Globus pallidus (tissue), 1 donor: ENCODE data around the gene GUCA2B.
A peak's percentile ranks its signal among the peaks of the same experiment; 100 is the strongest.

Experiments
- DNase-seq: peaks from one replicate; pipeline ENCODE4 v3.0.0-alpha.2; 2015; ENCODE audit warnings: low spot score

The GUCA2B gene

DNA sequence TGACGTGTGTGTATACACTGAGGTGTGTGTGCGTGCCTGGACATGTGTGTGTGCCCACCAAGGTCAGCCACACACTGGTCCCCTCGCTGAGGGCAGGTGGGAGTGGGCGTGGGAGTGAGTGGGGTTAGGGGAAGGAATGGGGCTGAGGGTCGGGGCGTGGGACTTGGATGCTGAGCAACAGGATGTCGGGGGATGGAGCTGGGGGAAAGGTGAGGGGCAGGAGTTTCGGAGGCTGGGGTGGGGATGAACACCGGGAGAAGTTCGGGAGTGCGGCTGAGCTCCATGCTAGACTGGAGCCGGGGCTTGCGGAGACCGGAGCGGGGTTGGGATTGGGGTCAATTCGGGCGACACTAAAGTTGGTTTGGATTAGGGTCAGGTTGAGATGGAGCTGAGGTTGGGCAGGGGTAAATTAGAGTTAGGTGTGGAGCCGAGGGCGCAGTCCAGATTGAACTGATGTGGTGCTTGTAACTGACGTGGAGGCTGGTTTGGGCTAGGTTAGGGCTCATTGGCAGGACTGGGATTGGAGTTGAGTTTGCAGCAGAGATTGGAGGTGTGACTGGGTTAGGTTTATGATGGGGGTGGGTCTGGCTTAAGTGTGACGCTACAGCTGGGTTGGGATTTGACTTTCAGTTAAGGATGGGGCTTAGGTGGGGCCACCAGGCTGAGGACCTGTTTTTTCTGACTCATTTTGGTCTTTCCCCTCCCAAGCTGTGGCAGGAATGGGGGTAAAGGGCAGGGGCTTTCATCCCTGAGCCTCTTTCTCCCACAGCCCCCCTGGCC is 14.6 kb downstream of the GUCA2B start:
- no peak for DNase-seq

DNA sequence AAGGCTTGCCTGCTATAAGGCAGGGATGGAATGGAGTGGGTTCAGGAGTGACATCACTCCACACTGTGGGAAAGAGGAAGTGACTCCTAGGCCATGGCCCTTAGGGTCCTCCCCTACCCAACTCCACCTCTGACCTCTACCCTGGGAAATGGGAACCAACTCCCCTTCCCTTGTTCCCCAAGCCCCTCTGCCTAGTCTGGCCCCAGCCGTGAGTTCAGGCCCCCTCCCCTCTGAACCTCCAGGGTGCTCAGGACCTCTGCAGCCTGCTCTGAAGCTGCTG is 15.1 kb downstream of the GUCA2B start:
- no peak for DNase-seq

DNA sequence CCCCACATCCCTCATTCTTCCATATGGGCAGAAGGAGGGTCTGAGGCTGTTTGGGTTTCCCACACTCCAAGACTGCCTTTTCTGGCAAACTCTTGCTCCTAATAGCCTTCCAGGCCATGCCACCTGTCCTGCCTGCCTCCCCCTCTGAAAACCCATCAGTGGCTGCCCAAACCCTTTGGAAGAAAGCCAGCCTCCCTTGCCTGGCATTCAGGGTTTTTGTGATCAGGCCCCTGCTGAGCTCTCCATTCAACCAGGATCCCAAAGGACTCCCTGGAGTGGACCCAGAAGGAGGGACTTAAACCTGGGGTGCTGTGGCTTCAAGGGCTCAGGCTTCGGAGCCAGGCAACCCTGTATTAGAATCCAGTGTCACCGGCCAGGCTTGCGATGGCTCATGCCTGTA is 15.6 kb downstream of the GUCA2B start:
- DNase-seq: no peak

DNA sequence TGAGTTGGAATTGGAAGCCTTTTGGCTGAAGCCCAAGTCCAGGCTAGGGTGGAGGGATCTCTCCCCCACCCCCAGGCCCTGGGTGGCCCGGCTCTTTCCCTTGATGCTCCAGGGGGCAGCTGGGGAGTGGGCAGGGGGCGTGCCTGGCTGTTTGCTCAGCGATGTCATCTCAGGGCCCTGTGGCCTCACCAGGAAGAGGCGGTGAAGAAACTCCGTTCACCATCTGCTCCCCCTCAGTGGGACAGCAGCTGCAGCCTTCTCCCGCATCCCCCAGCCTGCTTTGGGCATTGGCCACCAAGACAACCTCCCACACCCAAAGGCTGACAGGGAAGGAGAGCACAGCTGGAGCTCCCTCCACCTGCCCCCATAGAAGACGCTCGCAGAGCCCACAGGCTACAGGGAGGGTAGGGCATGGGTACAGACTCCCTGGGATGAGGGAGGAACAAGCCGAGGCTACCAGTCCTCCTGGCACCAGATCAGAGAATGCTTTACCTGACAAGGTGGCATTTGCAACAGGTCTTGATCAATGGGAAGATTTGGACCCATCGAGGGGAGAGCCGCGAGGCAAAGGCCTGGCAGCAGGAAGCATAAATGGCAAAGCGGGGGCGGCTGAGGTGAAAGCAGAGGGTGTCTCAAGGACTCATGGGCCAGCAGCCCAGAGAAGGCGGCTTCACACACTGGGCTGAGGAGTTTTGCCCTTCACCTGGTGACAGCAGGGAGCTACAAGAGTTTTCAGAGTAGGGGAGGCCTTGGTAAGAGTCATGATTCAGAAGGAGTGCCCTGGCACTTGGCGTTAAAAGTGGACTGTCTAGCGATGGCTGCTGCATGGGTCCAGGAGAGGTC is 17.8 kb downstream of the GUCA2B start:
- DNase-seq: no peak

DNA sequence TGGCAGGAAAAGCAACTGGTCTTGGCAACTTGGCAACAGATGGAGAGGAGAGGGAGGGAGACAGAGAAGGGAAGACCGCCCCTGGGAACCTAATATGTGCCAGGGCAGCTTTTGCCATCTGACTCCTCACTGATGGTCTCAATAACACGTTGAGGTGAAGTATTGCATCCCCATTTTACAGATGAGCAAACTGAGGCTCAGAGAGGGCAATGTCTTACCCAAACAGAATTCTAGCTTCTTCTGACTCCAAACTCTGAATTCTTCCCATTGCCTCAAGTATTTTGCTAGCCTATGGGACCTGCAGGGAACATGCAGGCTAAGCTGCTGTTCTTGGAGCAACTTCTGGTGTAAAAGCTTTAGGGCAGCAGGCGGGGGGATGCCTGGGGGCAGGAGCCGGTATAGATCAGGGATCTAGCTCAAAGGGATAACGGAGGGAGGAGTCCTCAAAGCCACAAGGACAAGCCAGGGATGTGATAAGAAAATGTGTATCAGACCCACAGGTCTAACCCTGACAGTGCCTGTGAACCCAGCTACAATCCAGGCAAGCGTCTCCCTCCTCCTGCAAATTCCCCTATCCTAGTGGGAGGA is 18.6 kb downstream of the GUCA2B start:
- DNase-seq: no peak

DNA sequence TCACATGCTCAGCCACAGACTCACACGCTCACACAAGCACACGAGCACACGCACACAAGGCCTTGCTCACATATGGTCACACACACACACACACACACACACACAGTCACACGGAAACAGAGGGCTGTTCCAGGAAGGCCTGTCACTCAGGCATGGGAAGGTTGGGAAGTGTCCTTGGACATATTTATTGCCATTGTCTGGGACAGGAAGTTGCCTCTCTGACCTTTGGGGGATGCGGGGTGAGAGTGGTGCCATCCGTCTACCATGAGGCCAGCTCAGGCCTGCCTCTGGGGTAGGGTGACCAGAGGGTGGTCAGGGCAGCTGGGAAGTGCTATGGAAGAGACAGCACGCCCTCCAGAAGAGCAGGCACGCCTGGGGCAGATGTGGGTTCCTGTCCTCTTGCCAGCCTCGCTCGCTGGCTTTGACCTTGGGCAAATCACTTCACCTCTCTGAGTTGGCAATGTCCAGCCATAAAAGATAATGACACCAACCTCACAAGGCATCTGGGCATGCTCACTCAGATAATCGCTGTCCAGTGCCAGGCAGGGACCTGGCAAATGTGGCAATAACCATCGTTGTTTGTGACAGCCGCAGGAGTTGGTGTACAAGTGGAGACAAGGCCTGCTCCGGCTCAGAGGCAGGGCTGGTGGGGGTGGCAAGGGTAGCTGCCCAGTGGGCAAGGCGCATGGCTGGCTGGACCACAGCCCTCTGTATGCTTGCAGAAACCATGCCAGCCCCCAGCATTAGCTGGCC is 19.3 kb downstream of the GUCA2B start:
- no peak for DNase-seq

DNA sequence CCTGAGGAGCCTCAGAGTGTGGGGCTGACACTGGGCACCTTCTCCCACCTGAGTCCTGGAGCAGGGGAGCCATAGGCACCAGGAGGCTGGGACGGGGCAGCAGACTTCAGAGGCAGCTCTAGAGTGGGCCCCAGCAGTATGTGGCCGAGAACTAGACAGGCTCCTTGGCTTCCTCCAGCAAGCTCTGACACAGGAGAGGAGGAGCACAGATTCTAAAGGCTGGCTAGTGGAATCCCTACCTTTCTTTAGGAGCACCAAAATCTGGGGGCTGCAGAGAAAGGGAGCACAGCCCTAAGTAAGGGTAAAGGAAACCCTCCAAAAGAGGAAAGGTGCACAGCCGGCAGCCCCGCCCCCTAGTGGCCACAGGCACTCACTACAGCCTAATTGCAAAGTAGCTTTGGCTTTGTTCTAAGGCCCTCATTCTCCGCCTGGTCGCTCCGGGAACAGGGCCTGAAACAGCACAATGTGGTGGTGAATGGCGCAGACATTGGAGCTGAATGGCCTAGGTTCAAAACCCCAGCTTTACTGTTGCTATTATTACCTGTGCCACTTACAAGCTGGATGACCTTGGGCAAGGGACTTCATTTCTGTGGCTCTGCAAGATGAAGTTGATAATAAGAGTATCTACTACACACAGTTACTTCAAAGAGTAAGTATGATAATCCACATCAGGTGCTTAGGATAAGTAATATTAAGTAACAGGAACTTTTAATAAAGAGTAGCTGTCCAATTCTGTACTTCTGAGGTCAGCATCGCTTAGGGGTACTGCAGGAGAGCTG is 20.1 kb downstream of the GUCA2B start:
- peak; percentile 50 for DNase-seq

DNA sequence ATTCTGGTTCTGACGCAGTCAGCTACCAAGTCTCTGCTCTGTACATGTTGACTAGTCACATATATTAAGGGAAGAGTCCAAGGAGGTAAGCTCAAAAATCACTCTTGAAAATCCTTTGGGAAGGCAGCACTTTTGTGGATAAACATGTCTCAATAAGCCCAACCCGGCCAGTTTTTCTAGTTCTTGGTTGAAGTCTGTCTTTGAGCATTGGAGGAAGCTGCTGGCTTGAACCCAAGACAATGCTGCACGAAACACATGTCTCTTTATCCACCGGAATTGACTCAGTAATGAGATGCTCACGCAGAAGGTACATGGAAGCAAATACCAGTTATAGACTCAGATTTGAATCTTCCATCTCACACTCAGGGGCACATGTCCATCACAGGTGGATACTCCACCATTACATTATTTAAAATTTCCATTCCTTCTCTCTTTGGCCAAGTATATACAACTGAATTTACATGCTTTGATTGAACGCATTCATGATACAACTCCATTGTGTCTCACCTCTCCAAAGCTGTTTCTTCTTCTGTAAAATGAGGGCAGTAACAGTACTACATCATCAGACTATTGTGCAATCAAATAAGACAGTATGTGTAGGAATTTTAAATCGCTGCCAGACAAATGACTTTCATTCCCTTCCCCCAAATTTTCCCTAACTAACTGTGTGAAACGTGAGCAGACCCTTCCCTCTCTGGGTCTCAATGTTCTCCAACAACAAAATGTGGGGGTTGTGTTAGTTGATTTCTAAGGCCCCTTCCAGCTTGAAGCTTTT is 20.9 kb downstream of the GUCA2B start:
- peak; percentile 21 for DNase-seq

DNA sequence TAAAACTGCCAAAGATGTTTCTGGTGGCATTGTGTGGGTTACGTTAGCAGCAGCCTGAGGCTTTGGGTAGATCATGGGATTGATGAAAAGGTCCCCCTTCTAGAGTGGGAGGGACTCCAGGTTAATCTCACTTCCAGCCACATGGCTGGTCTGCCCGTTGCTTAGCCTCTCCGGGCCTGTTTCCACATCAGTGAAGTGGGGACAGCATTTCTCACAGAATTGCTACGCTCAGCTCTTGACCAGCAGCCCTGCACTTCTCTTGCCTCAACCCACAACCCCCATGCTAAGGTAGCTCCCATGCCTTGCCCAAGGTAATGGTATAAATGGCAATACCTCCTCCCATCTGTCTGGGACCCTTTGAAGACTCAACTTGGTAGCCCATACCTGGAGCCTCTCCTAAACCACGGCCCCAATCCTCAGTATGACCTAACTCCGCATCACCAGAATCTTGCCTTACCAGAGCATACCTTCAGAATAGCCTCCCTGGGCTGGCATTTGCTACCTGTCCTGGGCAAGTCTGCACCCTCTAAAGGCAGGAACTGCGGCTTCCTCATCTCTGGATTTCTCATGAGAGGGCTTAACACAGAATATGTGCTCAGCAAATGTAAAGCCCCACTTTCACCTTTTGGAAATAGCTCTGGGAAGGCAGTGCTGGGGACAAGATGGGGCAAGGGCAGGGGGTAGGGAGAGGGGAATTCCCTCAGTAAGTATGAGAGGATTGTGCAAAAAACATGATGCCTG is 22.3 kb downstream of the GUCA2B start:
- DNase-seq: no peak

DNA sequence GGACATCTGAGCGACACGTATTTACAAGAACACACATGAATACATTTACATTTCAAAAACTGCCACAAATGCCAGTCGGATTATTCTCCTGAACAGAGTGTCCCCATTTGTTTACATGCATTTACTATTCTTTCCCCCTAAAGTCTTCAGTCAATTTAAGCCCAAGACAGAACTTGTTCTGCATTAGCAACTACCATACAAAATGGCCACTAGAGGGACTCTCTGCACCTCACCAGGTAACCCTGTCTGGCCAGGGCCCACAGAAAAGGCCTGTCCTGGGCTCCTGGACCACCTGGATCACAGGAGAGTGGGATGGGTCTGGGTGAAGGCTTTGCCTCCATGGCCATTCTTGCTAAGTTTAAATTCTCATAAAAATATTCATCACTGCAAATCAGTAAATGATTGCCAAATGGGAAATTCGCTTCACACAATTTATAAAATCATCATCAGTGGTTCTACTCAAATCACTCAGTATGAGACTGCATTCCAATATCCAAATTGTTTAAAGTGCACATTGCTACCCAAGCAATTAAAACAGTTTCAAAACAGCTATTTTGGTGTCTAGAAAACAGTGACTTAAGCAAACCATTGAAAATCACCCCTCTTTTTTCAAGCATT is 23.8 kb downstream of the GUCA2B start:
- peak; percentile 55 for DNase-seq

DNA sequence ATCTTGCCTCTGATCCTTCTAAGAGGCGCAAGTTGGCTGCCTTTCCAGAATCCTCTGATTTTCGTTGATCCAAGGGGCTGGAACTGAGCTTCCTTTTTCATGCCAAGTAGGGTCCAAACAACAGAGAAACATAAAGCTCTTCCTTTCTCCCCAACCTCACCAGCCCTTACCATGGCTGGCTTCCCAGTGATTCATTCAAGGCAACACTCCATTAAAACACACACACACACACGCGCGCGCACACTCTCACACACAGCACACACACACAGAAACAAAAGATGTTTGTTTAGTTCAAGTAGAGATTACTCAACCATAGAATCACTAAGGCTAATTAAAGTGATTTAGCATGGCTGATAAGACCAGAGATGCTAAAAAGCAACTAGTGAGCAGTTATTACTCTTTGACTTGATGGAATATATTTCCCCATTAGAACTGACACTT is 24.4 kb downstream of the GUCA2B start:
- peak; percentile 79 for DNase-seq

DNA sequence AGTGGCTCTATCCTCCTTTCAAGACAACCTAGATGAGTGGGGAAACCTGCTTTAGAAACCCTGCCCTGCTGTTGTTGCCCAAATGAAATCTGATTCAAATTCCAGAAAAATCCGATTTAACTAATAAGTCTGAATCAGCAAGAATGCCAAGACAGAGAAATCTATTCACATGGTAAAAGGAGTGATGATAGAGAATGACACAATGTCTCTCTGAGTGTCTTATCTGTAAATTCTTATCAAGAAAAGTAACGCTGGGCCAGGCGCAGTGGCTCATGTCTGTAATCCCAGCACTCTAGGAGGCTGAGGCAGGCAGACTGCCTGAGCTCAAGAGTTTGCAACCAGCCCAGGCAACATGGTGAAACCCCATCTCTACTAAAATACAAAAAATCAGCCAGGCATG is 25.0 kb downstream of the GUCA2B start:
- no peak for DNase-seq

DNA sequence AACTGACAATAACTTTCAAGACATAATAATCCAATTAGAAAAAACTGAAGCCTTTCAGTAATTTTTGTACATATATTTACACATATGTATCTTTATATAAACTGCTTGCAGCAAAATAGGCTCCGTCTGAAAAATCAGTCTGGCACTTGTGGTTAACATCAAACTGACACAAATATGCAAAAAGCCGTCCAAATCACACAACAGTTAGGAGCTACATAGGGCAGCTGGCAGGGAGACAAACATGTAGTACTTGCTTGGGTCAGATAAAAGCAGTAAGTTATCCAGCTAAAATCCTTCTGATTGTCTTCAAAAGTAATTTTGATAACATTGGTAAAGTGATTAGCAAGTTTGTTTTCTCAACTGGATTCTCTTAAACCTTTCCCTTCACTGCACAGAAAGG is 26.1 kb downstream of the GUCA2B start:
- DNase-seq: no peak

DNA sequence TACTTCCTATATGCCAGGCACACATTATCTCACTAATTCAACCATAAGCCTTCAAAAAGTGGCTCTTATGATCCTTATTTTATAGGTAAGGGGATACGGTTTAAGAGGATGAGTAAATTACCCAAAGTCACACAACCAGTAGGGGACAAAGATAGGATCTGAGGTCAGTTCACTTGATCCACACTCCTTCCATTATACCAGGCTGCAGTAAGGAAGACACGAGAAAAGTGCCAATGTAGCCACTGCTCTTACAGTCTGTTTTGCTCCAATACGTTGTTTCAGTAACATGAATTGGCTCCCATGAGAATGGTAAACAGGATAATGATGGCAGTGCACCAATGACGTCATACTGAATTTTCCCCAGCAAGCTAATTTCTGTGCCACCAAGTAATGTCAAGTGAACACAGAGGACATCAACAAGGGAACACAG is 26.7 kb downstream of the GUCA2B start:
- DNase-seq: no peak

DNA sequence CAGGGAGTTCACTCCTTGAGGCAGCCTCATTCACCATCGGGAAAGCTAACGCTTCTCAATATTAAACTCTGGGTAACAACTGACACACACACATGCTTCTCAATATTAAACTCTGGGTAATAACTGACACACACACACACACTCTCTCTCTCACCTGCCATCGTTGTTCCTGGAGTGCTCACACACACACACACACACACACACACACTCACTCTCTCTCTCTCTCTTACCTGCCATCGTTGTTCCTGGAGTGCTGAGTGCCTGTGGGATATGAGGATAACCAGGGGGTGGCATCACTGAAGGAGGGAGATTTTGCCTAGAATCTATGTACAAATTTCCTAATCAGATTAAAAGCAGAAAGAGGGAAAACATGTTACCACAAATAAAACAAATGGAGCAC is 28.5 kb downstream of the GUCA2B start:
- no peak for DNase-seq

DNA sequence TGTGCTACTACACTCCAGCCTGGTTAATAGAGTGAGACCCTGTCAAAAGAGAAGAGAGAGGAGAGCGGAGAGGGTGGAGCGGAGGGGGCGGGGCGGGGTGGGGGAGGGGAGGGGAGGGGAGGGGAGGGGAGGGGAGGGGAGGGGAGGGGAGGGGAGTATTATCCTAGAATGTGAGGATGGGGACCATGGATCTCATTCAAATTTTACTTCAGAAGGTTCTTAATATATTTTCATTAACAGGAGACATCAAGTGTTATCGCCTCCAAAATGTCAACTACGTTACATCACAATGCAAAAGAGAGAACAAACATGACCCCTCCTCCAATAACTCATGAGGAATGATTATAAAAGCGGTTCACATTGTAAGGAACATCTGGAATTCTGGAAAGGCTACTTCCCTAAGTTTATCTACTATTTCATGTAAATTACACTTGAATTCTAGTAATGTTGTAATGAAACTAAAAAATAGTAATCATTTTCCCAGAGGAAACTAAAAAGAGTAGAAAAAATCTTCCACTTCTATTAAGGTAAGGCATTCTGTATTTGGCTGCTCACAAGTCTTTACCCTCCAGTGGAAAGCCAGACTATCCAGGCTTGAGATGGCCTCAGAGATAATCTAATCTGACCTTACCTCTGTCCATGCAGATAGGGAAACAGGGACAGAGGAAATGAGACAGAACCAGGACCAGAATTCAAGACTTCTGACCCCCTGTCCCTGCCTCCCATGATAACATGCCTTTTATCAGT is 30.2 kb downstream of the GUCA2B start:
- DNase-seq: no peak

DNA sequence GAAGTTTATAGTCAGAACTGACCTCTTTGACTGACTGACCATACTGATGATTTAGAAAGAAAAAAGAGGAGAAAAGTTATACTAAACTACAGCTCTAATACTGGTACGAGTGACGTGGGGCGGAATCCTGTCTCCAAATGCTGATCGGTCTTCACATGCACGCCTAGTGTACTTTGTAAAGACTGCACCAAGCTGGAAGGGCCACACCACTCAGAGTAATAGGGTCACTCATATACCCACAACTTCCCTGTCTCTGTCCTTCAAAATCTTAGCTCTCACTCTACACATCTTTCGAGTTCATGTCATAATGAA is 30.7 kb downstream of the GUCA2B start:
- DNase-seq: no peak

DNA sequence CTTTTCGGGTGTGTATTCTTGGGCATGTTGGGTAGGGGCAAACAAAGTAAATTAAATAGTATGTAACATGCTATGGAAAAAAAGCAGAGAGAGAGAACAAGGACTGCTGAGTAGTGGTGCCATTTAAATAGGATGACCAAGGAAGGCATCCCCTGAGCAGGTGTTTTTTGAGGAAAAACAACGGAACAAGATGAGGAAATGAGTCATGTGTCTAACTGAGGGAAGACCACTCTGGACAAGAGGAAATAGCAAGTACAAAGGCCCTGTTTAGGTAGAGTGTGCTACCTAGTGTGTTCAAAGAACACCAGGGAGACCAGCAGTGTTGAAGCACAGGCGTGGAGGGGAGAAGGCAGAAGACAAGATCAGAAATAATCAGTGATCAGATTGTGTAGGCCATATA is 31.4 kb downstream of the GUCA2B start:
- no peak for DNase-seq

DNA sequence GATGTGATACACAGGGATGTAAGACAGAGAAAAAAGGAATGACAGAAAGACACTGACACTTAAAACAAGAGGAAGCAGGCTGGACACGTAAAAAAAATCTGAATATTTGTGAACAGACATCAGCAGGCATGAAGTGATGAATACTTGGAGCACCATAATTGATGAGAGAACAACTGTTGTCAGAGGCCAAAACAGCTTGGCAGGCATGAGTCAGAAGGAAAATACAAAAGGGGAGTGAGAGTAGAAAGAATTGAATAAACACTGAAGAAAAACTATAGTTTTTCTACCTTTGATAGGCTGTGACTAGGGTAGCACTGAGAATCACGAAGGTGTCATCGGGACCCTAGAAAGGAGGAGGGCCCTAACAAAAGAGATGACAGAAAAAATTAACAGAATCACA is 32.9 kb downstream of the GUCA2B start:
- DNase-seq: no peak
